T-helper 9 cell (primary cell): Measurements from ENCODE around the gene HOXA5.

Source experiments
- DNase-seq: peaks from one replicate; pipeline ENCODE4 v3.0.0-alpha.2; 2020
- total RNA-seq, 2 donors: gene quantifications; one replicate each; lab custom pipeline; 2026; lab: John Stamatoyannopoulos, UW

Gene HOXA5
- total RNA-seq, result 0 reads per million in 2 donors

- no peak for DNase-seq
Observed at GRCh38 chr7:27143023-27143949, at the start of gene HOXA5. Gene HOXA5, minus strand, starts transcription at chr7:27143681. Its CDS starts 74 bp downstream, at chr7:27143607.

GRCh38 chr7:27192546-27193334 lies 49.3 kb upstream of the HOXA5 start:
- no peak for DNase-seq

GRCh38 chr7:27191833-27192545 lies 48.5 kb upstream of the HOXA5 start:
- no peak for DNase-seq

- DNase-seq, result no peak
Observed at GRCh38 chr7:27191161-27191731, 47.8 kb upstream of the HOXA5 start.

GRCh38 chr7:27189997-27190748 lies 46.7 kb upstream of the HOXA5 start:
- no peak for DNase-seq

DNA sequence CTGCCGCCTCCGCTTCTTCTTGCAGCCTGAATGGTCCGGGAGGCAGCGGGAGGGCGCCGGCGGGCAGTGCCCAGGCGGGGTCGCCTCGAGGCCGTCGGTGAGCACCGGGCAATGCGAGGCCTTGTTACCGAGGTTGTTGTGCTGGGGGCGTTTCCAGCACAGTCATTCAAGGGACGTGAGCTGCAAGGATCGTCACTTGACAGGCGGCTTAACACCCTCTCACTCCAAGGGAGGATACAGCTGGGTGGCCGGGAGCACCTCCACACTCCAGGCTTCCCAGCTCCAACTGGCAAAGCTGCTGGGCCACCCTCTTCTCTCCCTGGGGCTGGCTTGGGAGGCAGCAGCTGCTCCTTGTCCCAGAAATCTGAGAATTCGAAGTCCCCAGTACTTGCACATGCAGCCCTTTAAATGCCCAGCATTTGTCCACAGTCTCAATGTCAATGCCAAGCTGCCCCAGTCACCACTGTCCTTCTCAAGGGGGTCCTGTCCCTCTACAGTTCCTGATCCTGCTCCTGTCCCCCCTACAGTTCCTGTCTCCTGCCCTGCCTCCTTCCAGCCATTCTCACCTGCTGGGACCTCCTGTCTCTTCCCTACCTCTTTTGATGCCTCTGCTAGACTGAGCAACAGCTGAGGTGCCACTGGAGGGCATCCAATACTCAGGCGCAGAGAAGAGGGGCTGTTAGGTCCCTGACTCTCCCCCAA lies 46.0 kb upstream of the HOXA5 start:
- DNase-seq, result no peak

DNA sequence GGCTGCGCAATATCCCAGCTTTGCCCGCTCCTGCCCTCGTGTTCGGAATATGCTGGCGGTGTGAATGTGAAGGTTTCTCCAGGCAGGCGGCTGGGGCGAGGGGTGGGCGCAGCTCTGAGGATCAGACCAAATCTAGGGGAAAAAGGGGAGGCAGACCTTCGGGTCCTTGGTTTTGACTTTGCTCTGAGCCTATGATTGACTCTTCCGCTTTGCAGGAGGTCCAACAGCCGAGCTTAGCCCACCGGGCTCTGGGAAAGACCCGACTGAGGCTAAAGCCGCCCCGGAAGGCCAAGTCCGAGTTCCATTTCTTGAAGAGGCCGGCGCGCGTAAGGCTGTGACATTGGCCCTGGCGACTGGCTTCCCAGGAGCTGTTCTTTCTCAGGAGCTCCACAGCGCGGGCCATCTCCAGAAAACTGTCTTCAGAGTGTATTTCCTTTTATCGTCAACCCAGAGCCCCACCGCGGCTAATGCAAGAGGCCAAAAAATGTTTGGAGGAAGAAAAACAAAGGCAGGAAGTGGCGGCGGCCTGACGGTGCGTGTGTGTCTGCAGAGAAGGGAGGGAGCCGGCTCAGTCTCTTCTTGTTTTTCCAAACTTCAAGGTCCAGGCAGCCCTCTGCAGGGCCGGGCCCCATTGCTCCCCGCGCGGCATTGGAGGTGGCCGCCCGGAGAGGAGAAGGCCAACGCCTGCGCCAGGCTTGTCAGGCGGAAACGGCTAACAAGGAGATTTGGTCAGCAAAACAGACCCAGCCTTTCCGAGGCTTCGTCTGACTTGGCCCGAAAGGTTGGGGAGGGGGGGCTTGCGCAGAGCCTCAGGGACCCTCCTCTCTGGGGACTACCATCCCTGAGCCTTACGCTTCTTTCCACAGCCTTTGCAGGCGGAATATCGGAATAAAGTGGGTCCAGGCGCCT lies 45.2 kb upstream of the HOXA5 start:
- DNase-seq, result no peak

DNA sequence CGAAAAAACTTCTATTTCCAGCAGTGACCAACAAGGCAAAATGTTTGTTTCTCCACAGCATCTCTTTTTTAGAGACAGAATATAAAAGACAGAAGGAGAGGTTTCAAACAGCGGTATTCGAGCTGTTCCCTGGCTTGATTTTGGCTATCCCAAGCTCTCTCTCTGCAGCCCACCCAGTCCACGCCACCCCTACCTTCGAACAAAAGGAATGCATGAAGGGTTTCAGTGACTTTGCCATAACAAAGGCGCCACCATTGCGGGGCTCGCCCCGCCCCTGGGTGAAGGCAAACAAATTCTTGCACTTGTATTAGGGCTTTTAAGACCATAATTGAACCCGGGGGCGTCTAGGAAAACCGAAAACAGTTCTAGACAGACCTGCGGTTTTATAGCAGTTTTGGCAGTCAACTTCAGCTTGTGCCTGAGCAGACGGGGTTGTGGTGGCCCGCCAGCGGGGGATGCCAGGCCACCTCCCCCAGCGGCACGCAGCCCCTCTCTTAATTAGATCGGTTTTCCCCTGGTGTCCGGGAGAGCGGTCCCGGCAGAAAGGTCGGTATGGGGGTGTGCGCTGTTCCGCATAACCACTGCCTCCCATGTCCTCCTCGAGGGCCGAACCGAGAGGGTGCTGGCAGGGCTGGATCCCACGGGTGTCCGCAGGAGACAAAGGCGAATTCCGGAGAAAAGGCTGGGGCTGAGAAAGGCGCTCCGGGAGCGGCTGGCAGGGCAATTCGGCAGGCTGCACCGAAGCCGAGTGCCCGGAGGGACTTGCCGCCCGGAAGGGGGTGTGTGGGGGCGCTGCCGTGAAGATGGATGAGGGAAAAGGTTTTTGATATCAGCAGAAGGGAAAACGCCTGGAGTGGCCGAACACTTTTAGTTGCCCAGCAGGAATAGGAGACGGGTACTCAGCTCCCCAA lies 44.2 kb upstream of the HOXA5 start:
- no peak for DNase-seq

GRCh38 chr7:27186668-27187474 lies 43.4 kb upstream of the HOXA5 start:
- no peak for DNase-seq

DNA sequence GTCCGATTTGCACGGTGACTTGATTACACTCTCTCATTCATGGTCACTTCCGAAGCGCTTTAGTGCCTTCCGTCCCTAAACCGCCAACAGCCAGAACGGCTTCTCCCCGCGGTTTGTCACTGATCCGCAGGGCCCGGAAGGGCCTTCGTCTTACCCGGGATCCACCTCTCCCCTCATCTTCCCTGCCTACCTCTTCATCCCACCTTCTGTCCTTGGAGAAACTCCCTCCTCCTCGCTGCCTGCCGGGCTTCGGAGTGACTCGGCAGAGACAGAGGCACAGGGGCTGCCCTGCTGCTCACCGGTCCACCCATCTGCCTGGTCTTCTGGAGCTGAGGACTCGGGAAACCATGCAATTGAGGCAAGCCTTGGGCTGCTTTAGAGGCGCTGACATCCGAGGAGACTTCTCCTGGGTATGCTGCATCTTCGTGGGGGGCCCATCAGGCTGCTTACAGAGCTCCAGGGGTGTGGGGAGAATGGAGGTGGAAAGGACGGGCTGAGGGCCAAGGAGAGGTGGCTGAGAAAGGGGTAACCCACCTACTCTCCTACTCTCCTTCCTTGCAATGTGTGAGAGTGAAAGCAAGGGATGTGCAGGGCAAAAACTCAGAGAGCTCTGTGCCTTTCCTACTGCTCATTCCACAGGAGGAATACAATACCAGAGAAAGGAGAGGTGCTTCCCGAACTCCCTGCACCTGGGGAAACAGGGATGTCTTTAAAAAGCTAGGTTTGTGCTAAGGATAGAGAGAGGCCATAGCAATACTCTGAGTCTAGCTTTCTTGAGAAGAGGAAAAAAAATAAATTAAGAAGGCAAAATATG lies 42.6 kb upstream of the HOXA5 start:
- no peak for DNase-seq

- DNase-seq, result no peak
Observed at GRCh38 chr7:27185013-27185853, 41.8 kb upstream of the HOXA5 start, which contains the start of gene HOXA11. Gene HOXA11, minus strand, starts transcription at chr7:27185232. Its CDS starts 88 bp downstream, at chr7:27185144.

DNA sequence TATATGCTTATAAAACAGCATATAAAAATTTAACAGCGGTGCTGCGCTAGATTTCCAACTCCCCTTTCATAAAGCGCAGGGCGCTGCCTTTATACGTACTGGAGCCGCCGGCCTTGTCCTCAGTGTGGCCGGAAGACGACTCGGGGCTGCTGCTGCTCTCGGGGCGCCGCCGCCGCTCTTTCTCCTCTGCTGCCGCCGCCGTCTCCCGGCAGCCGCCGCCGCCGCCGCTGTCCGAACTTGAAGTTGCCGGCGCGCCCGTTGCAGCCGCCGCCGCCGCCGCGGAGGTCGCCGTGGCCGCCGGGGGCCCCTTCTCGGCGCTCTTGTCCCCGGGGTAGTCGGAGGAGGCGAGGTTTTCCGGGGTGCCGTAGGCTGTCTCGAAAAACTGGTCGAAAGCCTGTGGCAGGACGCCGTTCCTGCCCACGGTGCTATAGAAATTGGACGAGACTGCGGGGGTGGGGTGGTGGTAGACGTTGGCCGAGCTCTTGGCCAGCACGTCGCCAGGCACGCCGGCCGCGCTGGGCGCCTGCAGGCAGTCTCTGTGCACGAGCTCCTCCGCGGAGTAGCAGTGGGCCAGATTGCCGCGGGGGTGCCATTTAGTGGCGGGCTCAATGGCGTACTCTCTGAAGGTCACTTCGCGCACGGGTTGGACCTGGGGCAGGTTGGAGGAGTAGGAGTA lies 41.0 kb upstream of the HOXA5 start:
- no peak for DNase-seq

- DNase-seq, result no peak
Observed at GRCh38 chr7:27183682-27184336, 40.3 kb upstream of the HOXA5 start.

DNA sequence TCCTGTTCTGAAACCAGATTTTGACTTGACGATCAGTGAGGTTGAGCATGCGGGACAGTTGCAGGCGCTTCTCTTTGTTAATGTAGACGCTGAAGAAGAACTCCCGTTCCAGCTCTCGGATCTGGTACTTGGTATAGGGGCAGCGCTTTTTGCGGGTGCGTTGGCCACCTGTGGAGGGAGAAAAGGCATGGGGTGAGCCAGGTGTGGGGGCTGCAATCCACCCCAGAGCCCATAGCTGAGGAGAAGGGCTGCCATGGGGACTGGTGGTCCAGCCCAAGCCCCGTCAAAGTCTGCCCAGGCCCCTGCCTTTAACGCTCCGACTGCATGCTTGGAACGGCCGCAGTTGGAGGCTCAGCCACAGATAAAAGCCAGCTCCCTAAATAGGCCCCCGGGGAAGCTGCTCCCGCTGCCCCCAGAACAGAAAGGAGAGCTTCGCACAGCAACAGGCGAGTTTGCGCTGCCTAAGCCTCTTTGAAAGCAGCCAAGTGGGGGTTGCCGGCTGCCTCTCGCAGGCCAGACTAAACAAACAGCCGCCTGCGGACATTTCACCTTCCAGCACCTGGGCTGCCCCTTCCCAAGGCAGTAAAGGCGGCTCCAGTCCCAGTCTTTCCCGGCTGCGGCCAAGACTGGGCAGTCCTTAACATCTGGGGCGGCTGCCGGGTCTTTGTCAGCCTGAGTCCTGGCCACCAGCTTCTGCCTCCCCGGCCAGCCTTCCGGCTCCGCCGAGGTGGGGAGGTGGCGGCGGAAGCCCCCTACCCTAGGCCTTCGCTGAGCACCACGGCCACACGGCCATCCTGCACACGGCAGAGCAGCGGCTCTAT lies 39.6 kb upstream of the HOXA5 start:
- no peak for DNase-seq
